Pancreas (tissue), 10 donors: ENCODE results near the gene TSHZ2. TPM values are rescaled to one million over a fixed set of nuclear protein-coding genes. Genes with fewer than 3 reads are reported as not detected.

Source experiments
- ATAC-seq, 4 donors: fragments of 200-7000 bp; cut with Tn5 transposase; one replicate each; pipeline versions ENCODE4 v1.8.0 to v1.9.1; 2020; ENCODE audit warnings: mild to moderate bottlenecking in 4 of 4, moderate library complexity in 4 of 4
- DNase-seq, 6 donors: peaks; one replicate each; pipeline ENCODE4 v3.0.0-alpha.2; 2020
- FAIRE-seq: peaks from 2 replicates; lab custom pipeline; 2012; peaks lifted over from hg19 to GRCh38; lab: Jason Lieb, UNC
- H3K27ac ChIP-seq, 4 donors: fragments of 200-600 bp; sonication (generic); 1 replicate in 3 of 4; 2 replicates in 1 of 4; pipeline versions ENCODE4 v1.5.0 to v1.8.0; 2020
- H3K27me3 ChIP-seq, 4 donors: fragments of 200-600 bp; one replicate each; pipeline ENCODE4 v1.8.0; 2021
- H3K36me3 ChIP-seq, 3 donors: fragments of 200-600 bp; sonication (generic) in 1 of 3; one replicate each; pipeline versions ENCODE4 v1.5.0 to v1.8.0; 2020 to 2021
- H3K4me1 ChIP-seq, 3 donors: fragments of 200-600 bp; one replicate each; pipeline ENCODE4 v1.8.0; 2021
- H3K4me3 ChIP-seq, 4 donors: fragments of 200-600 bp; sonication (generic) in 2 of 4; one replicate each; pipeline versions ENCODE4 v1.5.0 to v1.8.0; 2020 to 2021
- H3K9me3 ChIP-seq, 4 donors: fragments of 200-600 bp; one replicate each; pipeline ENCODE4 v1.8.0; 2021
- WGBS, 2 donors: extraction: QIAGEN DNeasy Blood & Tissue Kit; methylation state at CpG; one replicate each; pipeline ENCODE4 v1.1.7; 2013; 5-methylcytosine and 5-hydroxymethylcytosine counted together
- intact Hi-C, 3 donors: fragments of 100-400 bp; cut with DNase I; formaldehyde crosslinking; loops; one replicate each; pipeline versions ENCODE4 v1.11.1 to v1.14.2; 2022
- polyA plus RNA-seq, 2 donors: library from polyadenylated mRNA; stranded (reverse); fragments of 200-250 nt; gene quantifications; one replicate each; pipeline ENCODE4 v1.2.3, GENCODE V29; 2013
- total RNA-seq, 6 donors: library from RNA; stranded (reverse); fragmentation: NEBNext Ultra II Directional in 4 of 6; extraction: Animal tissue kit (Norgen Biotek cat#: 25700) in 4 of 6; gene quantifications; one replicate each; pipeline versions ENCODE4 v1.2.1 to v1.2.4, GENCODE V29; 2021 to 2023
- TF ChIP-seq, protein P1 (sequence below), 4 donors: fragments of 200-600 bp; sonication (generic) in 3 of 4; IDR thresholded peaks; one replicate each; pipeline versions ENCODE4 v1.5.0 to v1.8.0; 2021; ENCODE audit warnings: antibody characterized with exemption in 4 of 4
- donor health status: healthy with polysubstance abuse.
- donor health status: DM: no; HTN: no; CAD: no; lungs with moderate emphysema.
- donor health status: DM: no; HTN: no; CAD: no.
- donor health status: control.
- donor health status: control.
- donor health status: Bipolar disorder and iron deficiency.
- donor health status: DM: yes; HTN: yes; CAD: no.
- donor health status: DM: no; HTN: no; CAD: no.
- donor health status: DM: no; HTN: no; CAD: no.
- donor health status: DM: yes; HTN: yes; CAD: no.

TSHZ2 gene
- total and polyA plus RNA-seq, 8 donors, result 2.2 to 23.5 (median 4.5) TPM

- DNase-seq (no peak), ATAC-seq (no peak), FAIRE-seq (no peak)
- TF ChIP-seq, protein P1, sequence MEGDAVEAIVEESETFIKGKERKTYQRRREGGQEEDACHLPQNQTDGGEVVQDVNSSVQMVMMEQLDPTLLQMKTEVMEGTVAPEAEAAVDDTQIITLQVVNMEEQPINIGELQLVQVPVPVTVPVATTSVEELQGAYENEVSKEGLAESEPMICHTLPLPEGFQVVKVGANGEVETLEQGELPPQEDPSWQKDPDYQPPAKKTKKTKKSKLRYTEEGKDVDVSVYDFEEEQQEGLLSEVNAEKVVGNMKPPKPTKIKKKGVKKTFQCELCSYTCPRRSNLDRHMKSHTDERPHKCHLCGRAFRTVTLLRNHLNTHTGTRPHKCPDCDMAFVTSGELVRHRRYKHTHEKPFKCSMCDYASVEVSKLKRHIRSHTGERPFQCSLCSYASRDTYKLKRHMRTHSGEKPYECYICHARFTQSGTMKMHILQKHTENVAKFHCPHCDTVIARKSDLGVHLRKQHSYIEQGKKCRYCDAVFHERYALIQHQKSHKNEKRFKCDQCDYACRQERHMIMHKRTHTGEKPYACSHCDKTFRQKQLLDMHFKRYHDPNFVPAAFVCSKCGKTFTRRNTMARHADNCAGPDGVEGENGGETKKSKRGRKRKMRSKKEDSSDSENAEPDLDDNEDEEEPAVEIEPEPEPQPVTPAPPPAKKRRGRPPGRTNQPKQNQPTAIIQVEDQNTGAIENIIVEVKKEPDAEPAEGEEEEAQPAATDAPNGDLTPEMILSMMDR (IDR thresholded peaks at IDR 0.05), result no peak
- no peaks in the 10 kb centered on the region for H3K27me3 ChIP-seq
- H3K27ac ChIP-seq, result no peak overlapping the region
- H3K9me3 ChIP-seq, result no peaks in the 10 kb centered on the region
- H3K4me3 ChIP-seq, result no peak overlapping the region
- no peaks in the 10 kb centered on the region for H3K36me3 ChIP-seq
- 75 to 76% methylated on average over 2 of the region's 2 CpGs for WGBS, 2 donors
- H3K4me1 ChIP-seq, result no peaks in the 10 kb centered on the region
- intact Hi-C loops, result no loop called here
These were observed 310.9 kb downstream of the TSHZ2 start for GRCh38 chr20:53283011-53283410.

- Histone ChIP-seq H3K36me3 (no peaks in the 10 kb centered on the region), H3K4me1 (no peaks in the 10 kb centered on the region), H3K27ac (no peak overlapping the region), H3K9me3 (no peaks in the 10 kb centered on the region), H3K4me3 (no peak overlapping the region), H3K27me3 (no peaks in the 10 kb centered on the region)
- FAIRE-seq (no peak), DNase-seq (no peak), ATAC-seq (no peak)
- intact Hi-C loops, result no loop called here
- 68 to 69% methylated on average over 3 of the region's 3 CpGs for WGBS, 2 donors
- TF ChIP-seq, protein P1 (IDR thresholded peaks at IDR 0.05), result no peak
These were observed 311.4 kb downstream of the TSHZ2 start for GRCh38 chr20:53283597-53283996.

DNA sequence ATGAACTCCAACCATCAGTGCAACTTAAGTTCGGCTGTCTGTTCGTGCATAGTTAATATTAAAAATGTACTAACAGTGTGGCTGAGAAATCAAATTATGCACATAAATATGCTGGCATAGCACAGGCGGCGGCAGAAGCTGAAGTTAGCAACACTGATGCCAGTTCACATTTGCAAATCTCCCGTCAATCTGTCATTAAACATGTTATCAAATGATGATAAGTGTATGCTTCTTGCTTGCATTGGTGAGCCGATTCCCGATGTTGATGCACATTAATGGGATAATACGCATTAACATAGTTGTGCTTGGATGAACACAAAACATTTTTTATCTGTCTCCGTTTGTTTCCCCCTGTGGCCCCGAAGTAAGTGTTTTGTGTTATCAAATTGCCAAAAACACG, 312.1 kb downstream of the TSHZ2 start:
- H3K9me3 ChIP-seq, result no peaks in the 10 kb centered on the region
- intact Hi-C loops, result no loop called here
- ATAC-seq (no peak), FAIRE-seq (no peak), DNase-seq (no peak)
- TF ChIP-seq, protein P1 (IDR thresholded peaks at IDR 0.05), result no peak
- whole genome bisulfite sequencing, 2 donors, result 73 to 86% methylated on average over 11 of the region's 11 CpGs
- no peaks in the 10 kb centered on the region for H3K36me3 ChIP-seq
- H3K27me3 ChIP-seq, result no peaks in the 10 kb centered on the region
- no peaks in the 10 kb centered on the region for H3K4me1 ChIP-seq
- no peak overlapping the region for H3K27ac ChIP-seq
- no peak overlapping the region for H3K4me3 ChIP-seq

DNA sequence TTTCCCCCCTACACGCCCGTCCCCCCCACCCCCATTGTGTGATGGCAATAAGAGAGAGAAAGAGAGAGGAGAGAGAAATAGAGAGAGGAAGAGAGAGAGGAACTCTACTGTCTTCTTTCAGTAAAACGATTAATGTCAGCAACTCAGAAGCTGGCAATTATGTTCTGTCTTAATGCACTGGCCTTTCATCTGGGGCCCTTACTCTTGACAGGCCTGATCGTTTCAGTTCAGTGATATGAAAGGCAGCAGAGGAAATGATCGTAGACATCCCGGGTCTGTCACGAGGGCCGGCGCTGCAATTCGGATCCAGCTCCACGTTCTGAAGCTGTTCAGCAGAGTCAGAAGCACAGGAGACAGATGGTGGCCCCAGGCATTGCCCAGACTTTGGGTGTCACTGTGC, 312.5 kb downstream of the TSHZ2 start:
- Histone ChIP-seq H3K36me3 (no peaks in the 10 kb centered on the region), H3K27me3 (no peaks in the 10 kb centered on the region), H3K9me3 (no peaks in the 10 kb centered on the region), H3K4me3 (no peak overlapping the region), H3K27ac (no peak overlapping the region), H3K4me1 (no peaks in the 10 kb centered on the region)
- intact Hi-C loops, result no loop called here
- WGBS, 2 donors, result 68 to 80% methylated on average over 11 of the region's 11 CpGs
- TF ChIP-seq, protein P1 (IDR thresholded peaks at IDR 0.05), result no peak
- FAIRE-seq, result no peak
- ATAC-seq, result no peak
- no peak for DNase-seq

DNA sequence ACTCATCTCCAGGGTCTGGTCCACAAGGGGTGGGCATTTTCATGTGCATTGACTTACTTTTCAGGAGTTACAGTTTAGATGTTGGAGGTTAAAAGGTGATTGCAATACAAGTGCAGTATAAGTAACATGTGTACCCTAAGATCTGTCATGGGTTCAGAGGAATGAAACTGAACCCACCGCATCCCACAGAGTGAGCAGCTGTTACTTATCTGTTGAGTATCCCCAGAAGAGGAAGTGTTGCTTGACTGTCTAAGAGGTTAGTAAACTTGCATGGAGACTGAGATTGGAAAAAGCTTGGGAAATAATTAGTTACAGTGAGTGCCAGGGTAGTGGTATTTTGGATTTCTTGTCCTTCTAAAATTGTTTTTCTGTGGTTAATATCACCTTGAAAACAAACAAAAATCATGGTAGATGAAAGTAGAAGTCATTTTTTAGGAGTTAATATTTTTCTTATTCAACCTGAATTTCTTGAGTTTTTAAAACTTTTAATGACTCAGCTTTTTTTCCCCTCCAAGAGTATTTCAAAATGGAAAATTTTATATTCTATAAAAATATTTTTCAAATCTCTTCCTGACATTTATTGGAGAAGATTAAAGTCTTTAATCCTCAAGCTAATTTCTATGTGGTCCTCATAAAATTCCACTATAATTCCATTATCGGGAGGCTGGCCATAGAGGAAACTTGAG, 315.3 kb downstream of the TSHZ2 start:
- Histone ChIP-seq H3K27ac (no peak overlapping the region), H3K9me3 (no peaks in the 10 kb centered on the region), H3K4me1 (no peaks in the 10 kb centered on the region), H3K36me3 (no peaks in the 10 kb centered on the region), H3K27me3 (no peaks in the 10 kb centered on the region), H3K4me3 (no peak overlapping the region)
- TF ChIP-seq, protein P1 (IDR thresholded peaks at IDR 0.05), result no peak
- intact Hi-C loops, result no loop called here
- ATAC-seq (no peak), DNase-seq (no peak), FAIRE-seq (no peak)
- 90 to 92% methylated on average over 2 of the region's 2 CpGs for WGBS, 2 donors
